Smooth muscle cell (in vitro differentiated cells): Measurements from ENCODE around the gene UCHL1. TPM values are rescaled to one million over a fixed set of nuclear protein-coding genes. Genes with fewer than 3 reads are reported as not detected.

Experiments
- DNase-seq: peaks from one replicate; lab custom pipeline; 2025; ENCODE audit not compliant: unreplicated experiment; lab: John Stamatoyannopoulos, UW
- H2AFZ ChIP-seq: fragments of 200-600 bp; sonication (generic); 2 replicates; pipeline ENCODE4 v1.6.0; 2016; ENCODE audit warnings: antibody characterized with exemption, low read depth, mild to moderate bottlenecking
- H3F3A ChIP-seq: fragments of 200-600 bp; sonication (generic); 2 replicates; pipeline ENCODE4 v1.6.0; 2017; ENCODE audit warnings: antibody characterized with exemption, low read depth
- H3K27ac ChIP-seq: fragments of 200-600 bp; sonication (generic); 2 replicates; pipeline ENCODE4 v1.5.1; 2016; ENCODE audit warnings: low read depth, mild to moderate bottlenecking
- H3K27me3 ChIP-seq: fragments of 200-600 bp; sonication (generic); 2 replicates; pipeline ENCODE4 v1.6.1; 2016; ENCODE audit warnings: low read depth, mild to moderate bottlenecking
- H3K36me3 ChIP-seq: fragments of 200-600 bp; sonication (generic); 2 replicates; pipeline ENCODE4 v1.5.1; 2016; ENCODE audit warnings: low read depth
- H3K4me1 ChIP-seq: fragments of 200-600 bp; sonication (generic); 2 replicates; pipeline ENCODE4 v1.5.1; 2016; ENCODE audit warnings: low read depth
- H3K4me2 ChIP-seq: fragments of 200-600 bp; sonication (generic); 2 replicates; pipeline ENCODE4 v1.6.0; 2016; ENCODE audit warnings: mild to moderate bottlenecking
- H3K4me3 ChIP-seq: fragments of 200-600 bp; sonication (generic); 2 replicates; pipeline ENCODE4 v1.5.1; 2016; ENCODE audit warnings: mild to moderate bottlenecking
- H3K79me2 ChIP-seq: fragments of 200-600 bp; sonication (generic); 2 replicates; pipeline ENCODE4 v1.6.0; 2016; ENCODE audit warnings: low read depth, mild to moderate bottlenecking
- H3K9ac ChIP-seq: fragments of 200-600 bp; sonication (generic); 2 replicates; pipeline ENCODE4 v1.6.0; 2016; ENCODE audit warnings: low read depth
- H3K9me3 ChIP-seq: fragments of 200-600 bp; sonication (generic); replicated peaks from 2 replicates; pipeline ENCODE4 v1.5.1; 2016; ENCODE audit warnings: low read depth
- H4K20me1 ChIP-seq: fragments of 200-600 bp; sonication (generic); 2 replicates; pipeline ENCODE4 v1.6.0; 2016; ENCODE audit warnings: low read depth
- CTCF ChIP-seq: fragments of 200-600 bp; sonication (generic); IDR thresholded peaks from 2 replicates; pipeline ENCODE4 v1.5.1; 2017; ENCODE audit warnings: borderline replicate concordance, mild to moderate bottlenecking, antibody characterized with exemption; ENCODE audit not compliant: insufficient read depth, poor library complexity, severe bottlenecking
- WGBS: methylation state at CpG from one replicate; pipeline ENCODE4 v1.1.7; 2016; ENCODE audit warnings: low lambda C conversion rate; 5-methylcytosine and 5-hydroxymethylcytosine counted together
- polyA plus RNA-seq: library from polyadenylated mRNA; unstranded; fragments of >200 nt; fragmentation: Nextera tagmentation; extraction: Ambion mirVana; gene quantifications from 2 replicates; pipeline ENCODE4 v1.2.1, GENCODE V29; 2016
- small RNA-seq: library from RNA; depleted of rRNA; stranded (forward); fragments of <200 nt; gene quantifications from one replicate; pipeline ENCODE3, GENCODE V24; 2014
- total RNA-seq: library from RNA; depleted of rRNA; stranded (reverse); fragments of >200 nt; gene quantifications from 2 replicates; pipeline ENCODE4 v1.2.3, GENCODE V29; 2014

UCHL1 gene
- total and polyA plus RNA-seq, 2 experiments from 2014 or later: 223 to 330 TPM

DNA sequence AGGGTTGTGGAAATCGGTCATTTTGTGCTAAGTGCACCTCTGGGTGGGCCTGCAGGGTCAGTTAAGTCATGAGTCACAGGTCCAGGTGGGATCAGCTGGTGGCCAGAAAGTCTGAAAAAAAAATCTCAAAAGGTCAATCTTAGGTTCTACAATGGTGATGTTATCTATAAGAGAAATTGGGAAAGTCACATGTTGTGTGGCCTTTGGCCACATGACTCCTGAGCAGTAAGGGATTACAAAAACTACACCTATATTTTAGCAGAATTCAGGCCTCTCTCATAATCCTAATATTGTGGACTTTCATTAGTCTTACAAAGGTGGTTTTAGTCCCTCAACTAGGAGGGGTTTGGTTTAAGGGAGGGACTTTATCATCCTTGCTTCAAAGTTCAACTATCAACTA lies 59.1 kb downstream of the UCHL1 start:
- H3K79me2 ChIP-seq: no peaks in the 10 kb centered on the region
- 89% methylated on average over 1 of the region's 1 CpG for WGBS
- H2AFZ ChIP-seq: no peak overlapping the region
- no peaks in the 10 kb centered on the region for H3K4me1 ChIP-seq
- H3K4me2 ChIP-seq: no peak overlapping the region
- no peaks in the 10 kb centered on the region for H4K20me1 ChIP-seq
- H3K27me3 ChIP-seq: no peaks in the 10 kb centered on the region
- DNase-seq: no peak
- H3K9me3 ChIP-seq: no peaks in the 10 kb centered on the region
- no peak overlapping the region for H3K9ac ChIP-seq
- H3F3A ChIP-seq: no peaks in the 10 kb centered on the region
- no peak for TF ChIP-seq CTCF
- H3K27ac ChIP-seq: no peak overlapping the region
- no peaks in the 10 kb centered on the region for H3K36me3 ChIP-seq
- H3K4me3 ChIP-seq: no peak overlapping the region

Small RNA genes lying within 50 kb of the gene (small RNA-seq; reads per million reads assigned to genes)
- not detected for gene RF00019

Other genes with a start within 250 kb of the UCHL1 start
- 60.9 and 83.9 TPM in 2 replicates for gene APBB2, start 42.4 kb upstream of the UCHL1 start, total RNA-seq
- gene APBB2, start 42.4 kb upstream of the UCHL1 start, polyA plus RNA-seq: 22.1 and 32.7 TPM in 2 replicates